Esophagus squamous epithelium (tissue), 4 donors: ENCODE measurements around the gene ZNF548.

Experiments
- CTCF ChIP-seq, 6 experiments: fragments of 450-650 bp in 4 of 6; fragments of 200-600 bp in 2 of 6; sonication (generic) in 2 of 6; IDR thresholded peaks; one replicate each; pipeline ENCODE4 v1.5.1; 2016 to 2019; ENCODE audit warnings: antibody characterized with exemption in 6 of 6, mild to moderate bottlenecking in 4 of 6, moderate library complexity in 4 of 6
- POLR2A ChIP-seq, 4 donors: fragments of 450-650 bp; IDR thresholded peaks; one replicate each; pipeline ENCODE4 v1.6.1; 2017; ENCODE audit warnings: antibody characterized with exemption in 4 of 4, mild to moderate bottlenecking in 4 of 4, moderate library complexity in 3 of 4

- TF ChIP-seq CTCF (IDR thresholded peaks at IDR 0.05) (no peak), POLR2A (IDR thresholded peaks at IDR 0.05) (no peak)
Observed at GRCh38 chr19:57441979-57442752, 52.5 kb downstream of the ZNF548 start.
